Stimulated activated CD4-positive, alpha-beta T cell treated with anti-CD3 and anti-CD28 coated beads, Interleukin-2, amount 100 ng/mL, for 4 hours (primary cell): ENCODE results near the gene ACOXL.

Experiments used
- DNase-seq: peaks from one replicate; pipeline ENCODE4 v3.0.0-alpha.2; 2020; ENCODE audit warnings: low read depth

ACOXL gene

DNA sequence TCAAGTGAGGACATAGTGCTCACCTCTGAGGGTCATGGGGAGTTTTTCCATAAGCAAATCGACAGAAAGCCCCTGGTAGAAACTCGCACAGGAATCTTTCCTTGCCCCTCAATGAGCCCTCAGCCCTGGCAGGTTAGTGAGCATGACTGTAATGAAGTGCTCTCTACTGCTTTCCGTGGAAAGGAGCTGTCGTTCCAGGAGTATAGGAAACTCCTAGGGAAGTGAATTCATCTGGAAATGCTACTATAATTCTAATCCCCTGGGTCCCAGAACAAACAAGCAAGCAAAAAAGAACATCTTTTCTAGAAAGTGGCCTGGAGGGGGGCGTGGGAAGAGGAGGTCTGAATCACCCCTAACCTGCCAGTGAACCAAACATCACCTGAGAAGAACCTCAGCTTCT lies 406.5 kb downstream of the ACOXL start:
- no peak for DNase-seq

DNA sequence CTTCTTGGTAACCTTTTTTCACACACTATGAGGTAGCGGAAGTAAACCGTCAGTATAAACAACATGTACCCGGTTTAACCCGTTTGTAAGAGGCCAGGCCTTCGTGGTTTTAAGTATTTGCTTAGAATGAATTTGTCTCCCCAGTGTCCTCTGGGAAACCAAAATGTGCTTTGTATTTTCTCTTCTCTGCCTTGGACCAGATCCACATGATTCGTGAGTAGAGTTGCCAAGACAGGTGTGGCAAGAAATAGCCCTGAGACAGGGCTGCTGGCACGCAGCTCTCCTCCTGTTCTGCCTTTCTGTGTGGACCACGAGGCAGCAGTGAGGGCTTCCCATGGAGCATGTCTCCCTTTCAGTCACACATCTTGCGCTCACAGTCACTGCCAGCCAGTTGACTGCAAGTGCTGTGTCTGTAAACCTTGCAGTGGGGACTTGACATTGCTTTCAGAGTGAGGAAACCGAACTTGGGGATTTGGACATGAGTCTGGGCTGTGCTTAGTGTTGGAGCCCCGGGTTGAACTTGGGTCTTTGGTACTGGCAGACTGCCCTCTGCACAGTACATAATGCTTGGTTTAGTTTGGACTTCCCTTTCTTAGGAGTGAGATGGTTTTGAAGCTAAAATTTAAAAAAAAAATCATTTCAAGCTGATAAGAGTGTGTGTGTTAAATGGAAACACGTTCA lies 407.4 kb downstream of the ACOXL start:
- no peak for DNase-seq

- no peak for DNase-seq
Observed at GRCh38 chr2:111140815-111141214, 408.4 kb downstream of the ACOXL start.

GRCh38 chr2:111142101-111142500 lies 409.7 kb downstream of the ACOXL start:
- DNase-seq: no peak

DNA sequence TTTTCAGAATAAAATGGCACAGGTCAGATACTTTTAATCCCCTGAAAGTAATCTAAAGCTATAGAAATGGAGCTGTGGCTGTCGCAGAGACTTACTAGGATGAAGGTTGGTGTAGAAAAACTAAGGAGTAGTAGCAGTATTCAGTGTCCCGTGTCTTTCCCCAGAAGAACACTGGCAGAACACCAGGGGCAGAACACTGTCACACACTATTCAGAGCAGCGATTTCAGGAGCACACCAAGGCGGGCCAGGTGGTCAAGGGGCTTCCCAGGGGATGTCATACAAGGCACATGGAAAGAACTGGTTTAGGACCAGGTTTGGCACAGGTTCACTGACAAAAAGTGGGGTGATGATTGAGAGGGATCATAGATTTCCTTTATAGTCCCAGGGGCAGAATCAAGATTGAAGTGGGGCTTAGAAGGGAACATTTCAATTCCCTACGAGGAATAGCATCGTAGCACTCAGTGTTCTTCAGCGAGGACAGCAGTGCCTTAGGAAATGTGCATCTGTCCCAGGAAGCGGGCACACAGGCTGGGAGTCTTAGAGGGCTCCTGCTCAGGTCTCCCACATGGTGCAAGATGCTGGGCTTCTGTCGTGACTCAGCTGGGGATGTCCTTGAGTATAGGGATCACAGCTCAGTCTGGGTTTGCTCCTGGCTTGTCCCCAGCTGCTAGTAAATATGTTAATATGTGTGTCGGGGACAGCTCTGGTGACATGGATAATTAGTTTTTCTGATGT lies 410.9 kb downstream of the ACOXL start:
- no peak for DNase-seq

DNA sequence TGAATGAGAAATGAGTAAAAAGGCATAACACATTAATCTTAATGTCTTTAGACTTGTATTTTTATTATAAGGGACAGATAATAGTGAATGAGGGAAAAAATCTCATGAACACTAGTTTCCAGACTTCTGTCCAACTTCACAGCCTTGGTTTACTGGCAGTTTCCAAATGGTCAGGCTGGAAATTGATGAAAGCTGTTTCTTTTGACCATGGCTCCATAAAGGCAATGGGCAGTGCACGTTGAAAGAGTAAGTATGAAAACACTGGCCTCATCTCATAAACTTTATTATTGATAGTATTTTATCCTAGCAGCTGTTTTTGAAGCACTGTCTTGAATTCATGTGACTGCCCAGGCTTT lies 411.4 kb downstream of the ACOXL start:
- no peak for DNase-seq

- no peak for DNase-seq
Observed at GRCh38 chr2:111145103-111145760, 412.9 kb downstream of the ACOXL start.

- no peak for DNase-seq
Observed at GRCh38 chr2:111145951-111146350, 413.6 kb downstream of the ACOXL start.

GRCh38 chr2:111148225-111148873 lies 416.0 kb downstream of the ACOXL start:
- no peak for DNase-seq

- DNase-seq: no peak
Observed at GRCh38 chr2:111148925-111149324, 416.6 kb downstream of the ACOXL start.

- DNase-seq: no peak
Observed at GRCh38 chr2:111149882-111150455, 417.6 kb downstream of the ACOXL start.

GRCh38 chr2:111154758-111155157 lies 422.4 kb downstream of the ACOXL start:
- DNase-seq: no peak

GRCh38 chr2:111155610-111156009 lies 423.2 kb downstream of the ACOXL start:
- no peak for DNase-seq

- DNase-seq: no peak
Observed at GRCh38 chr2:111156529-111156928, 424.2 kb downstream of the ACOXL start.

GRCh38 chr2:111157071-111157661 lies 424.8 kb downstream of the ACOXL start:
- no peak for DNase-seq

- DNase-seq: no peak
Observed at GRCh38 chr2:111157798-111158197, 425.4 kb downstream of the ACOXL start.

GRCh38 chr2:111159641-111160040 lies 427.3 kb downstream of the ACOXL start:
- no peak for DNase-seq

GRCh38 chr2:111160758-111161157 lies 428.4 kb downstream of the ACOXL start:
- no peak for DNase-seq

GRCh38 chr2:111161971-111162370 lies 429.6 kb downstream of the ACOXL start:
- no peak for DNase-seq

- no peak for DNase-seq
Observed at GRCh38 chr2:111162718-111163331, 430.5 kb downstream of the ACOXL start.

GRCh38 chr2:111164078-111164477 lies 431.7 kb downstream of the ACOXL start:
- DNase-seq: no peak

DNA sequence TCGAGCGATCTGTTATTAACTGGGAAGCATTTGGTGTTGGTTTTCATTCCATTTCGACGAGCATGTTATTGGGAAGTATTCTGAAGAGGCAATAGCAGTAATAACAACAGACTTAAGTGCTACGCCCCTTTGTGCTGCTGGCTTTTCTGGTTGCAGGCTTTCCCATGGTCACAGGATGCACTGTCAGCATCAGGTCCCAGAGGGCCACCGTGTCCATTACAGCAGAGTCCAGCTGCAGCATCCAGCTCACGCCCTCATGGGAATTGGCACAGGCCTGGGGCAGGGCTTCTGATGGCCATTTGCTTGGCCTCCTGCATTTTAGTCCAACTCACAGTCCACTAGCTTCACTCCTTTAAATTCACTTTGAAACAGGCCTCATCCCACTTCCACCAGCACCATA lies 432.7 kb downstream of the ACOXL start:
- DNase-seq: no peak
